Neural progenitor cell (in vitro differentiated cells): Measurements from ENCODE around the gene AUH. TPM values are rescaled to one million over a fixed set of nuclear protein-coding genes. Genes with fewer than 3 reads are reported as not detected.

Experiments used
- DNase-seq: peaks from one replicate; pipeline ENCODE4 v3.0.0-alpha.2; 2016; ENCODE audit warnings: low spot score
- H2AFZ ChIP-seq: fragments of 200-600 bp; sonication (generic); replicated peaks from 2 replicates; pipeline ENCODE4 v1.6.1; 2016; ENCODE audit warnings: antibody characterized with exemption
- H3F3A ChIP-seq: fragments of 200-600 bp; sonication (generic); 2 replicates; pipeline ENCODE4 v1.6.1; 2016; ENCODE audit warnings: antibody characterized with exemption, low read depth
- H3K27ac ChIP-seq: fragments of 200-600 bp; sonication (generic); 2 replicates; pipeline ENCODE4 v1.5.1; 2016; ENCODE audit warnings: mild to moderate bottlenecking
- H3K27me3 ChIP-seq: fragments of 200-600 bp; sonication (generic); 2 replicates; pipeline ENCODE4 v1.6.1; 2016; ENCODE audit warnings: mild to moderate bottlenecking, moderate library complexity
- H3K36me3 ChIP-seq: fragments of 200-600 bp; sonication (generic); 2 replicates; pipeline ENCODE4 v1.5.1; 2016
- H3K4me1 ChIP-seq: fragments of 200-600 bp; sonication (generic); 2 replicates; pipeline ENCODE4 v1.6.1; 2016; ENCODE audit warnings: mixed run types
- H3K4me2 ChIP-seq: fragments of 200-600 bp; sonication (generic); 2 replicates; pipeline ENCODE4 v1.6.1; 2016
- H3K4me3 ChIP-seq: fragments of 200-600 bp; sonication (generic); 2 replicates; pipeline ENCODE4 v1.5.1; 2016
- H3K79me2 ChIP-seq: fragments of 200-600 bp; sonication (generic); 2 replicates; pipeline ENCODE4 v1.6.1; 2016; ENCODE audit warnings: low read depth
- H3K9ac ChIP-seq: fragments of 200-600 bp; sonication (generic); 2 replicates; pipeline ENCODE4 v1.6.1; 2016
- H3K9me3 ChIP-seq: fragments of 200-600 bp; sonication (generic); 2 replicates; pipeline ENCODE4 v1.5.1; 2016; ENCODE audit warnings: low read depth
- H4K20me1 ChIP-seq: fragments of 200-600 bp; sonication (generic); 2 replicates; pipeline ENCODE4 v1.6.1; 2016; ENCODE audit warnings: low read depth
- H3K27ac Mint-ChIP-seq: 3 replicates; pipeline ENCODE4 v1.8.0; 2021; ENCODE audit warnings: mixed read lengths
- H3K27me3 Mint-ChIP-seq: 2 replicates; pipeline ENCODE4 v1.8.0; 2022; ENCODE audit warnings: low read depth, mild to moderate bottlenecking, inconsistent platforms, moderate library complexity, mixed read lengths; ENCODE audit not compliant: insufficient read depth
- H3K36me3 Mint-ChIP-seq: 3 replicates; pipeline ENCODE4 v1.8.0; 2021; ENCODE audit warnings: mixed read lengths
- H3K4me1 Mint-ChIP-seq: 3 replicates; pipeline ENCODE4 v1.8.0; 2021; ENCODE audit warnings: mixed read lengths
- H3K4me3 Mint-ChIP-seq: 3 replicates; pipeline ENCODE4 v1.8.0; 2021; ENCODE audit warnings: mild to moderate bottlenecking, moderate library complexity, mixed read lengths
- H3K9me3 Mint-ChIP-seq: 3 replicates; pipeline ENCODE4 v1.8.0; 2020; ENCODE audit warnings: mixed read lengths
- CTCF ChIP-seq: fragments of 200-600 bp; sonication (generic); IDR thresholded peaks from 2 replicates; pipeline ENCODE4 v1.5.1; 2017; ENCODE audit warnings: antibody characterized with exemption, mild to moderate bottlenecking
- EZH2 ChIP-seq: fragments of 200-600 bp; sonication (generic); IDR thresholded peaks from 2 replicates; pipeline ENCODE4 v1.6.1; 2017; ENCODE audit warnings: antibody characterized with exemption, mild to moderate bottlenecking, moderate library complexity
- EZH2phosphoT487 ChIP-seq: fragments of 200-600 bp; sonication (generic); IDR thresholded peaks from 2 replicates; pipeline ENCODE4 v1.6.1; 2017; ENCODE audit warnings: antibody characterized with exemption
- total RNA-seq: library from RNA; depleted of rRNA; stranded (reverse); fragments of >200 nt; gene quantifications from 2 replicates; pipeline ENCODE4 v1.2.3, GENCODE V29; 2015; ENCODE audit warnings: low replicate concordance

AUH gene
- total RNA-seq, 1 donor from 2014 or later, result 17.3 TPM

- no peak overlapping the region for H3K4me3 ChIP-seq
- no peaks in the 10 kb centered on the region for H3K9me3 ChIP-seq
- TF ChIP-seq EZH2phosphoT487, result no peak
- TF ChIP-seq EZH2, result no peak
- no peak for TF ChIP-seq CTCF
- no peaks in the 10 kb centered on the region for H3K36me3 ChIP-seq
- Mint-ChIP-seq H3K27ac (no peak overlapping the region), H3K27me3 (no peaks in the 10 kb centered on the region), H3K4me1 (no peaks in the 10 kb centered on the region), H3K4me3 (no peak overlapping the region), H3K9me3 (no peaks in the 10 kb centered on the region), H3K36me3 (peaks cover 3% of the 10 kb centered on the region)
- no peaks in the 10 kb centered on the region for H3F3A ChIP-seq
- no peak overlapping the region for H3K9ac ChIP-seq
- no peaks in the 10 kb centered on the region for H3K4me1 ChIP-seq
- no peaks in the 10 kb centered on the region for H3K27me3 ChIP-seq
- no peak overlapping the region for H3K27ac ChIP-seq
- no peak overlapping the region for H2AFZ ChIP-seq
- no peaks in the 10 kb centered on the region for H4K20me1 ChIP-seq
- no peaks in the 10 kb centered on the region for H3K79me2 ChIP-seq
- H3K4me2 ChIP-seq, result no peak overlapping the region
- DNase-seq, result no peak
These were observed 138.7 kb downstream of the AUH start for GRCh38 chr9:91223000-91223399.

DNA sequence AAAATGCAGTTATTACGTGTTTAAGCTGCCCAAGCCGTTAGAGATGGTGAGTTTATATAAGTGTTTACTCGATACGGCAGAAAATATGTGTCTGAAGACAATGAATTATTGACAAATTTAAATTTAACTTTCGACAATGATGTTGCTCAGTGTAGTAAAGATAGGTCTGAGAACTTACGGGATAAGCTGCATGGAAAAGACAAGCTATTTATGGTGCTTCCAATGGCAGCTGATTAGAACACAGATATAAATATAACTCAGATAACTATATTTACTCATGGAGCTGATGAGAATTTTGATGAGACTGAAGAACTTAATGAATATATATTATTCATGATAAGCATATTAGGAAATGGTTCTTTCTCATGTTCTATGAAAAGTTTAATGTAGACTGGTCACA lies 139.3 kb downstream of the AUH start:
- no peak for DNase-seq
- no peaks in the 10 kb centered on the region for H3K79me2 ChIP-seq
- H4K20me1 ChIP-seq, result no peaks in the 10 kb centered on the region
- H3K4me1 Mint-ChIP-seq, result no peaks in the 10 kb centered on the region
- no peak overlapping the region for H3K4me3 ChIP-seq
- H3K4me3 Mint-ChIP-seq, result no peak overlapping the region
- no peak overlapping the region for H2AFZ ChIP-seq
- no peaks in the 10 kb centered on the region for H3K4me1 ChIP-seq
- no peak overlapping the region for H3K4me2 ChIP-seq
- H3K36me3 ChIP-seq, result no peaks in the 10 kb centered on the region
- no peaks in the 10 kb centered on the region for H3K9me3 Mint-ChIP-seq
- H3K36me3 Mint-ChIP-seq, result peaks cover 3% of the 10 kb centered on the region
- H3K9me3 ChIP-seq, result no peaks in the 10 kb centered on the region
- no peak overlapping the region for H3K27ac ChIP-seq
- H3K9ac ChIP-seq, result no peak overlapping the region
- no peaks in the 10 kb centered on the region for H3F3A ChIP-seq
- H3K27me3 ChIP-seq, result no peaks in the 10 kb centered on the region
- H3K27me3 Mint-ChIP-seq, result no peaks in the 10 kb centered on the region
- TF ChIP-seq EZH2phosphoT487 (no peak), EZH2 (no peak), CTCF (no peak)
- H3K27ac Mint-ChIP-seq, result no peak overlapping the region

DNA sequence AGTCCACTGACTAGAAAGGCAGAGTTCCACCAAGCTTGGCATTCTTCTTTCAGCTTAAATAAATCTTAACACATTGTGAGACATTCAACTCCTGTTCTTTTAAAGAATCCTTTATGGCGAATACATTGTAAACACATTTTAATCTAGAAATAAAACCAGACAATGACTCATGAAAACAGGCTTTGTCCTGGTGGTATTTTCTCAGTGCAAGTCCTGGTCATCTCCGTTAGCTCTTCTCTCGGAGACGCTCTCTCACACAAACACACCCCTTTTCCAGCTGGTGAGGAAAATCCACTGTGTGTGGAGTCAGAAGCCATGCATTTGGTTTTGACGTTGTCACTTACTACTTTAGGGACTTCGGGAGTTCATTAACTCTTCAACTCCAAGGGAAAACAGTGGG lies 140.4 kb downstream of the AUH start:
- Histone ChIP-seq H3K4me2 (no peak overlapping the region), H3K79me2 (no peaks in the 10 kb centered on the region), H3K4me3 (no peak overlapping the region), H2AFZ (no peak overlapping the region), H3K9ac (no peak overlapping the region), H3K27ac (no peak overlapping the region), H3F3A (no peaks in the 10 kb centered on the region), H3K27me3 (no peaks in the 10 kb centered on the region), H3K9me3 (no peaks in the 10 kb centered on the region), H3K4me1 (no peaks in the 10 kb centered on the region), H3K36me3 (no peaks in the 10 kb centered on the region), H4K20me1 (no peaks in the 10 kb centered on the region)
- no peak for DNase-seq
- H3K27ac Mint-ChIP-seq, result no peak overlapping the region
- H3K36me3 Mint-ChIP-seq, result peaks cover 3% of the 10 kb centered on the region
- no peaks in the 10 kb centered on the region for H3K9me3 Mint-ChIP-seq
- H3K4me1 Mint-ChIP-seq, result no peaks in the 10 kb centered on the region
- no peaks in the 10 kb centered on the region for H3K27me3 Mint-ChIP-seq
- no peak overlapping the region for H3K4me3 Mint-ChIP-seq
- TF ChIP-seq EZH2phosphoT487 (no peak), EZH2 (no peak)

DNA sequence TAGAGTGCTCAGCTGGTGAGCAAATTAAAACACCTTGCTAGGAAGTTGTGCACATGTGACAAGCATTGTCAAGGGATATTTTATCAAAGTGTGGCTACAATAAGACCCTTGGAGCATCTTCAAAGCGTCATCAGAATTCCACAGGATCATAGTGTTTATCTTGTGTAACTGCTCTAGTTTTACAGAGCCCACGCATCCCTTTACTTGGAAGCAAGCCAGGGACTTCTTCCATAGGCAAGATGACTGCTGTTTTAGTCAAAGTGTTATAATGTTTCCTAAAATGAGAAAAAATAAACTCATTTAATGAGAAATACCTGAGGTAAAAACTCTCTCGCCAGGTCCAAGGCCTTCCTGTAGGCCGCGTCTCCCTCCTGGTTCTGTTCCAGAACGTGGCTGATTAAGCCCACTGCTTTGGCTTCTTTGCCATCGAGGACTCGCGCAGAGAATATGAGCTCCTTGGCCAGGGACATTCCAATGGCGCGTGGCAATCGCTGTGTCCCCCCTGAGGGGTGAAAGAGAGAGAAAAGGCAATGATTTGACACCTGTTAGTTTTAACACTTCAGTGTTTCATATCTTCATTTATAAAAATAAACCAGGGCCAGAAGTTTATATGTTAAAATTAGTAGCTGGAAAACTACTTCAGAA lies 141.1 kb downstream of the AUH start:
- H4K20me1 ChIP-seq, result no peaks in the 10 kb centered on the region
- Mint-ChIP-seq H3K27ac (no peak overlapping the region), H3K4me3 (no peak overlapping the region), H3K4me1 (no peaks in the 10 kb centered on the region), H3K36me3 (peaks cover 3% of the 10 kb centered on the region), H3K9me3 (no peaks in the 10 kb centered on the region), H3K27me3 (peaks cover under 1% of the 10 kb centered on the region)
- no peak overlapping the region for H3K4me2 ChIP-seq
- H3K4me3 ChIP-seq, result no peak overlapping the region
- no peaks in the 10 kb centered on the region for H3K27me3 ChIP-seq
- no peaks in the 10 kb centered on the region for H3K79me2 ChIP-seq
- DNase-seq, result no peak
- H3K9me3 ChIP-seq, result no peaks in the 10 kb centered on the region
- no peak overlapping the region for H3K9ac ChIP-seq
- no peaks in the 10 kb centered on the region for H3F3A ChIP-seq
- no peaks in the 10 kb centered on the region for H3K4me1 ChIP-seq
- no peak overlapping the region for H3K27ac ChIP-seq
- H2AFZ ChIP-seq, result no peak overlapping the region
- TF ChIP-seq EZH2phosphoT487, result no peak
- no peak for TF ChIP-seq CTCF
- TF ChIP-seq EZH2, result no peak
- no peaks in the 10 kb centered on the region for H3K36me3 ChIP-seq
